BLaER1 treated with 17β-estradiol and CSF1 and Interleukin-3, amounts not matched to agents 10 nM and 100 nM (cell line): ENCODE measurements around the gene LYPD6B.
A peak's percentile ranks its signal among the peaks of the same experiment; 100 is the strongest.

ENCODE experiments used
- H3K27ac ChIP-seq, 11 experiments: shearing (Covaris generic); formaldehyde crosslinking; 2 replicates each; pipeline ENCODE4 v1.8.1; 2022
- H3K27me3 ChIP-seq, 11 experiments: shearing (Covaris generic); formaldehyde crosslinking; 2 replicates each; pipeline ENCODE4 v1.8.1; 2022
- H3K36me3 ChIP-seq, 11 experiments: shearing (Covaris generic); formaldehyde crosslinking; 2 replicates each; pipeline ENCODE4 v1.8.1; 2022
- H3K4me1 ChIP-seq, 10 experiments: shearing (Covaris generic); formaldehyde crosslinking; 2 replicates each; pipeline ENCODE4 v1.8.1; 2022
- H3K4me2 ChIP-seq, 11 experiments: shearing (Covaris generic); formaldehyde crosslinking; 2 replicates each; pipeline ENCODE4 v1.8.1; 2022
- H3K4me3 ChIP-seq, 10 experiments: shearing (Covaris generic); formaldehyde crosslinking; 2 replicates each; pipeline ENCODE4 v1.8.1; 2022
- H3K9ac ChIP-seq, 11 experiments: shearing (Covaris generic); formaldehyde crosslinking; 2 replicates each; pipeline ENCODE4 v1.8.1; 2022
- H3K9me3 ChIP-seq, 11 experiments: shearing (Covaris generic); formaldehyde crosslinking; replicated peaks in 1 of 11; 2 replicates each; pipeline ENCODE4 v1.8.1; 2022
- H4K20me1 ChIP-seq, 11 experiments: shearing (Covaris generic); formaldehyde crosslinking; 2 replicates each; pipeline ENCODE4 v1.8.1; 2022
- Cebpa-rat ChIP-seq, 11 experiments: shearing (Covaris generic); IDR thresholded peaks; 2 replicates each; pipeline ENCODE4 v1.8.1; 2022

LYPD6B gene

DNA sequence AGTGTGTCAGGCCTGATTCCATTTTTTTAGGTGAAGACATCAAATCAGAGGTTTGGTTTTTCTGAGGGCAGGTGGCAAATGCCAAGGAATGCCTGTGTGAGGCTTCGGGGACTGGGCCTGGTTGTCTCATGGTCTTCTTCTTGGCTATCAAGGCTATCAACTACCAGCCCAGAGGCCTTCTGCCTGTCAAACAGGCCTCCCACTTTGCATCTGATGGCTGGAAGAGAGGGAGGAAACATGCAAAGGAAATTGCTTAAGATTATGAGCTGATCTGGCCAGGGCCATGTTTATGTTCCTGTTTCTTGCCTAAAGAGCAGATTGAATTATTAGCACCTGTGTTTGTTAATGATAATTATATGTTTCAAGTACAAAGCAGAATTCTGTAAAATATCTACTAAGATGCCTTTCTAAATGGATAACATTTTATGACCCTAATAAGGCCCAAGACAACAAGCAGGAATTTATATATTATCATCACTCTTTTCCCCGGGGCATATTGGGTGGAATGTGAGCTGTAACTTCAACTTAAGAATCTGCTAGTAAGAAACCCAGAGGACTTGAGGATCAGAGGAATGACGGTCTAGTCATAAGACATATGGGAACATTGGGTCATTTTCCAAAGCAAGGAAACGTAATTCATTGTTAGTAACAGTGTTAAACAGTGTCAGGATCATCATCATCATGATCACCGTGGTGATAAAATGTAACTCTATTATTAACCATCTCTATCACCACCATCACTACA is 123.2 kb downstream of the LYPD6B start:
- H3K27ac ChIP-seq = peak overlapping the region in 8 of 11 experiments; percentile 42 to 81 (median 70); a peak in 17 of 22 replicates
- peak overlapping the region in 5 of 10 experiments; percentile 8 to 47 (median 37); a peak in 5 of 20 replicates for H3K4me3 ChIP-seq

DNA sequence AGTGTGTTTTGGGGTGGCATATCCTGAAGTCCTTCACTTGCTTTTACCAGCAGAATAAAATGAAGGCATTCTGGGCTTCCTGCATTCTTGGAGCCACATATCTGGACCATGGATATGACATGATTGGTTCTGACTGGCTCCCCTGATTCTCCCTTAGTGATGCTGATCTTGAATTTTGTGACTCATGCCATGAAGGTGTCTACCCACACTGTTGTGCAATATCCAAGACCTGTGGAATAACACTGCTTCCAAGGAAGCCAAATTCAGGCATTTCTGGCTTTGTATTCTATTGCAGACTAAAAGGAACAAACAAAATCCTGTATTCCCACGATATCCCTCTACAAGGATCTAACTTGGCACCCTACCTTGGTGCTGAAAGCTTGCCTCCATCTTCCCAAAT is 125.8 kb downstream of the LYPD6B start:
- TF ChIP-seq Cebpa-rat (IDR thresholded peaks at IDR 0.05) = peak in 3 of 11 experiments; percentile 6 to 61 (median 18); a peak in 2 of 22 replicates
- H3K4me1 ChIP-seq = peaks cover 35 to 57% (median 49%) of the 10 kb centered on the region in 10 experiments
- H3K27ac ChIP-seq = no peak overlapping the region
- no peaks in the 10 kb centered on the region for H3K36me3 ChIP-seq
- H3K4me3 ChIP-seq = no peak overlapping the region
- H3K9ac ChIP-seq = no peak overlapping the region
- peaks cover 0 to 90% (median 42%) of the 10 kb centered on the region in 11 experiments; a peak in 16 of 22 replicates for H3K27me3 ChIP-seq
- no peak overlapping the region for H3K4me2 ChIP-seq
- peaks cover 0 to 16% (median 6%) of the 10 kb centered on the region in 11 experiments; a peak in 8 of 22 replicates for H3K9me3 ChIP-seq
- H4K20me1 ChIP-seq = peaks cover 0 to 21% (median 0%) of the 10 kb centered on the region in 11 experiments; a peak in 2 of 22 replicates

More for the DNA sequence above, 123.2 kb downstream of the LYPD6B start:
- peaks cover 0 to 12% (median 0%) of the 10 kb centered on the region in 11 experiments; a peak in 2 of 22 replicates for H4K20me1 ChIP-seq
- TF ChIP-seq Cebpa-rat (IDR thresholded peaks at IDR 0.05) = peak in 7 of 11 experiments; percentile 27 to 64 (median 44); a peak in 7 of 22 replicates
- peak overlapping the region; percentile 66 to 94 (median 86) for H3K4me2 ChIP-seq
- H3K9me3 ChIP-seq = peaks cover 0 to 16% (median 6%) of the 10 kb centered on the region in 11 experiments; a peak in 8 of 22 replicates
- peaks cover 23 to 36% (median 31%) of the 10 kb centered on the region in 10 experiments for H3K4me1 ChIP-seq
- peaks cover 0 to 90% (median 60%) of the 10 kb centered on the region in 11 experiments; a peak in 15 of 22 replicates for H3K27me3 ChIP-seq
- peak overlapping the region in 8 of 11 experiments; percentile 6 to 58 (median 44); a peak in 11 of 22 replicates for H3K9ac ChIP-seq
- no peaks in the 10 kb centered on the region for H3K36me3 ChIP-seq

DNA sequence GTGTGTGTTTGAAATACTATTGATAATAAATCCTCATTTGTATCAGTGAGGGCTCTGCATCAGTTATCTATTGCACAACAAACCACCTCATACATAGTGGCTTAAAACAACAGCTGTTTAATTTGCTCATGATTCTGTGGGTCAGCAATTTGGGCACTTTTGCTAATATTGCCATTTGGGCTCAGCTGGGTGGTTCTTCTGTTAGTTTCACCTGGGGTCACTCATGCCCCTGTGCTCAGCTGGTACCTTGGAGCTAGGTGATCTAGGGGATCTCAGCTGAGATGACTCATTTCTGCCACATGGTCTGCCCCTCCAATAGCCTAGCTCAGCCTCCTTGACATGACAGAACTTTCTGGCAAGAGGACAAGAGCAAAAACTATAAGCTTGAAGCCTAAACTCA is 126.3 kb downstream of the LYPD6B start:
- TF ChIP-seq Cebpa-rat (IDR thresholded peaks at IDR 0.05) = 0 out of 22 replicates have a peak, but pooled peaks of 2 of the 11 experiments have one; percentile 6 to 12
- peaks cover 0 to 21% (median 0%) of the 10 kb centered on the region in 11 experiments; a peak in 2 of 22 replicates for H4K20me1 ChIP-seq
- H3K27ac ChIP-seq = no peak overlapping the region
- peaks cover 35 to 56% (median 49%) of the 10 kb centered on the region in 10 experiments for H3K4me1 ChIP-seq
- H3K27me3 ChIP-seq = peaks cover 0 to 90% (median 37%) of the 10 kb centered on the region in 11 experiments; a peak in 16 of 22 replicates
- no peak overlapping the region for H3K4me3 ChIP-seq
- H3K36me3 ChIP-seq = no peaks in the 10 kb centered on the region
- H3K4me2 ChIP-seq = no peak overlapping the region
- H3K9me3 ChIP-seq = peaks cover 0 to 16% (median 6%) of the 10 kb centered on the region in 11 experiments; a peak in 8 of 22 replicates
- H3K9ac ChIP-seq = no peak overlapping the region

DNA sequence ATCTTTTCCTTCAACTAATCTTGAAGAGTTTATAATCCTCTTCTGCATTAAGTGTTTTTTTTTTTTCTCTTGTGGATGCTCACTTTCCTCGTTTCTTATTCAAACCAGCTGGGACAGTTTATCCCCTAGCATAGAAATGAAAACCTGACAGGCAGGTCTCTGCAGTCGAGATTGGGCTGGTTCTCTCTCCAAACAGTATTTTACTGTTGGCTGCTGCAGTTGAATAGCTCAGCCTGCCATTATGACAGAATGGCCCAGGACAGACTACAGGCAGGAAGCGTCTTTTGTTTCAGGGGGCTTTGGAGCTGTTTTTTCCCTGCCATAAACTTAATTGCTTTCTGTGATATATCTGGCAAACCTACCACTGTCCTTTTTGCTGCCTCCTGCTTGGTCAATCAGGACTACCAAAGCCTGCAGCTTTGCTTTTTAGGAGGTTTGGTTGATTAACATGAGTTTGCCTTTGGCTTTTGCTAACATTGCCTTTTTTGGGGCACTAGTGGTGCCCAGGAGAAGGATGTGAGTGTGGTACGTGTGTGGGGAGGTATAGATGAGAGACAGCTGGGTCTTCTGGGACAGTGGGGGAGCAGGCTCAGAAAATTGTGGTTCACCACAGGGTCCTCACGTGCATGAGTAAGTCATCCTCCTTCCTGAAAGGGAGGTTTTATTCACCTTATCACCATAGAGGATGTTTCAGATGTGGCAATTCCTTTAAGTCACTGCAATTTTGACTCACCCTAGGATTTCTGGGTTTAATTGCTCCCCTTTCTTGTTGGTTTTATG is 128.7 kb downstream of the LYPD6B start:
- Histone ChIP-seq H3K4me3 (no peak overlapping the region), H3K4me2 (peak overlapping the region; percentile 1 to 78 (median 60); a peak in 21 of 22 replicates), H3K9me3 (peaks cover 0 to 33% (median 15%) of the 10 kb centered on the region in 11 experiments; a peak in 20 of 22 replicates), H3K9ac (peak overlapping the region in 1 of 11 experiments; percentile 49; a peak in 2 of 22 replicates), H3K4me1 (peaks cover 12 to 33% (median 27%) of the 10 kb centered on the region in 10 experiments), H3K27ac (peak overlapping the region in 5 of 11 experiments; percentile 5 to 66 (median 45); a peak in 8 of 22 replicates), H4K20me1 (peaks cover 0 to 9% (median 0%) of the 10 kb centered on the region in 11 experiments; a peak in 1 of 22 replicates), H3K27me3 (peaks cover 0 to 91% (median 36%) of the 10 kb centered on the region in 11 experiments; a peak in 16 of 22 replicates), H3K36me3 (0 out of 22 replicates have a peak, but pooled peaks cover 0 to 4% (median 0%) of the 10 kb centered on the region in 11 experiments)
- peak in 5 of 11 experiments; percentile 12 to 78 (median 43); a peak in 4 of 22 replicates for TF ChIP-seq Cebpa-rat (IDR thresholded peaks at IDR 0.05)

DNA sequence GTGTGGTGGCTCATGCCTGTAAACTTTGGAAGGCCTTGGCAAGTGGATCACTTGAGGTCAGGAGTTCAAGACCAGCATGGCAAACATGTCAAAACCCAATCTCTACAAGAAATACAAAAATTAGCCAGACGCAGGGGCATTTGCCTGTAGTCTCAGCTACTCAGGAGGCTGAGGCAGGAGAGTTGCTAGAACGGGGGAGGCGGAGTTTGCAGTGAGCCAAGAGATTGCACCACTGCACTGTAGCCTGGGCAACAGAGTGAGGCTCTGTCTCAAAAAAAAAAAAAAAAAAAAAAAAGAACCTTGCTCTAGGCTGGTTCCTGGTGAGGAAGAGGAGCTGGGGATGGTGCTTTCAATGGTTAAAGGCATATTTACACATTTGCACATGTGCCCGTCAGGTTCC is 129.4 kb downstream of the LYPD6B start:
- H3K4me1 ChIP-seq = peaks cover 11 to 26% (median 22%) of the 10 kb centered on the region in 10 experiments
- H3K4me2 ChIP-seq = peak overlapping the region in 10 of 11 experiments; percentile 6 to 78 (median 62); a peak in 20 of 22 replicates
- peaks cover 0 to 9% (median 0%) of the 10 kb centered on the region in 11 experiments; a peak in 1 of 22 replicates for H4K20me1 ChIP-seq
- TF ChIP-seq Cebpa-rat (IDR thresholded peaks at IDR 0.05) = no peak; a peak in 1 of 22 replicates
- peaks cover 0 to 39% (median 20%) of the 10 kb centered on the region in 11 experiments; a peak in 20 of 22 replicates for H3K9me3 ChIP-seq
- H3K27me3 ChIP-seq = peaks cover 0 to 84% (median 33%) of the 10 kb centered on the region in 11 experiments; a peak in 16 of 22 replicates
- no peak overlapping the region for H3K4me3 ChIP-seq
- H3K9ac ChIP-seq = no peak overlapping the region; a peak in 1 of 22 replicates
- H3K27ac ChIP-seq = peak overlapping the region in 4 of 11 experiments; percentile 26 to 66 (median 46); a peak in 5 of 22 replicates
- H3K36me3 ChIP-seq = 0 out of 22 replicates have a peak, but pooled peaks cover 0 to 4% (median 0%) of the 10 kb centered on the region in 11 experiments

DNA sequence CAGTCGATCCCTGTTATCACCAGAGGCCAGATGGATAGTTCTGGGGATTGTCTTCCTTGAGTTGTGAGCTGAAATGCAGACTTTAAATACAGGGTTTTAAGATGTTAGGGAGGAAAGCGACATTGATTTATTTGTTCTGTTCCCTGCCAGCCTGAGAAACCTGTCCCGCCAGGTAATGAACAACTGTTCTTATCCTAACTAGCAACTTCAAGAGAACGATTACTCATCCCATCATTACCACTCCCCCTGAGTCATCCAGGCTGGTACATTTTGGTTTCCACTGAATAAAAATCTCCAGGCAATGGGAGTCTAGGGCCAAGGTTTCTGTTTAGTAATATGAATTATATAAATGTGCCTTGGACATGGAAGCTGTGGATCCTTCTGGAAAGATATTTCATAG is 131.2 kb downstream of the LYPD6B start:
- no peak for TF ChIP-seq Cebpa-rat (IDR thresholded peaks at IDR 0.05)
- no peak overlapping the region for H3K27ac ChIP-seq
- peaks cover 0 to 67% (median 16%) of the 10 kb centered on the region in 11 experiments; a peak in 14 of 22 replicates for H3K27me3 ChIP-seq
- peaks cover 11 to 26% (median 21%) of the 10 kb centered on the region in 10 experiments for H3K4me1 ChIP-seq
- H4K20me1 ChIP-seq = peaks cover 0 to 9% (median 0%) of the 10 kb centered on the region in 11 experiments; a peak in 1 of 22 replicates
- no peak overlapping the region for H3K9ac ChIP-seq
- H3K9me3 ChIP-seq = peaks cover 0 to 32% (median 19%) of the 10 kb centered on the region in 11 experiments; a peak in 20 of 22 replicates
- 0 out of 22 replicates have a peak, but pooled peaks cover 0 to 4% (median 0%) of the 10 kb centered on the region in 11 experiments for H3K36me3 ChIP-seq
- no peak overlapping the region for H3K4me2 ChIP-seq
- H3K4me3 ChIP-seq = no peak overlapping the region

DNA sequence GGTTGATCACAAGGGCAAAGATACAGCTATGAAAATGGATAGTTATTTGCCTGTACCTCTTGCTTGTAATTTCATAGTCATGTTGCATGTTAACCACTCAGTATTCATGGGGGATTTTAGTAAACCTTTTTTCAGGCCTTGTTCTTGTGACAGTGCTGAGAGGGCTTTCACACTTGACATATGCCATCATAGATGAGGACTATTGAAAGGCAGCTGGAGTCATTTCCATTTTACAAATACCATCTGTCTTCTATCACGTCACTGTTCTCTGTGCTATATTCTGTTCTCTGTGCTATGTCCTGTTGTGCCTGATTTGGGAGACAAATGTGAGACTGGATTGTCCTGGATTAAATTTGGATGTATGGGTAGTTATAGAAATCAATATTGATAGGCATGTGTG is 131.7 kb downstream of the LYPD6B start:
- no peak overlapping the region for H3K4me3 ChIP-seq
- H3K9ac ChIP-seq = no peak overlapping the region
- peaks cover 0 to 9% (median 0%) of the 10 kb centered on the region in 11 experiments; a peak in 1 of 22 replicates for H4K20me1 ChIP-seq
- peaks cover 11 to 26% (median 21%) of the 10 kb centered on the region in 10 experiments for H3K4me1 ChIP-seq
- TF ChIP-seq Cebpa-rat (IDR thresholded peaks at IDR 0.05) = no peak
- H3K27me3 ChIP-seq = peaks cover 0 to 62% (median 15%) of the 10 kb centered on the region in 11 experiments; a peak in 14 of 22 replicates
- 0 out of 22 replicates have a peak, but pooled peaks cover 0 to 4% (median 0%) of the 10 kb centered on the region in 11 experiments for H3K36me3 ChIP-seq
- no peak overlapping the region for H3K27ac ChIP-seq
- no peak overlapping the region for H3K4me2 ChIP-seq
- peaks cover 0 to 27% (median 15%) of the 10 kb centered on the region in 11 experiments; a peak in 20 of 22 replicates for H3K9me3 ChIP-seq
